HTERT RPE-1 (cell line): ENCODE results near the gene APOA4.
"Not testable (repeated sequence)": the region's sequence is repeated elsewhere in the genome, so short reads cannot be mapped to it uniquely, and the experiment has no call there.

Experiments
- in situ Hi-C: fragments of 300-500 bp; cut with MboI; formaldehyde crosslinking; loops from 4 replicates; pipeline ENCODE4 v1.14.3; 2020; ENCODE audit warnings: low sequenced_read_pairs

The APOA4 gene

GRCh38 chr11:116849486-116849885 is 26.4 kb upstream of the APOA4 start:
- in situ Hi-C loops, result no loop called here

GRCh38 chr11:116849060-116849459 is 26.0 kb upstream of the APOA4 start:
- in situ Hi-C loops, result no loop called here

- in situ Hi-C loops, result no loop called here
These were observed 24.5 kb upstream of the APOA4 start for GRCh38 chr11:116847612-116848011.

- in situ Hi-C loops, result no loop called here
These were observed 21.6 kb upstream of the APOA4 start for GRCh38 chr11:116844722-116845121.

- in situ Hi-C loops, result no loop called here
These were observed 20.6 kb upstream of the APOA4 start for GRCh38 chr11:116843661-116844060.

- in situ Hi-C loops, result no loop called here
These were observed 19.8 kb upstream of the APOA4 start for GRCh38 chr11:116842909-116843308.

GRCh38 chr11:116842117-116842516 is 19.0 kb upstream of the APOA4 start:
- in situ Hi-C loops, result no loop called here

- in situ Hi-C loops, result no loop called here
These were observed 17.7 kb upstream of the APOA4 start for GRCh38 chr11:116840746-116841296.

- in situ Hi-C loops, result no loop called here
These were observed 17.2 kb upstream of the APOA4 start for GRCh38 chr11:116840224-116840745.

- in situ Hi-C loops, result no loop called here
These were observed 15.4 kb upstream of the APOA4 start for GRCh38 chr11:116838321-116839084.

- in situ Hi-C loops, result no loop called here
These were observed 14.4 kb upstream of the APOA4 start, which contains the start of gene APOA1 for GRCh38 chr11:116837231-116838091. APOA1 (minus strand) TSS chr11:116837622; CDS start chr11:116837387, 235 bp downstream.

GRCh38 chr11:116836632-116836991 is 13.5 kb upstream of the APOA4 start:
- in situ Hi-C loops, result no loop called here

GRCh38 chr11:116835791-116836631 is 12.9 kb upstream of the APOA4 start:
- in situ Hi-C loops, result no loop called here

- in situ Hi-C loops, result no loop called here
These were observed 12.1 kb upstream of the APOA4 start for GRCh38 chr11:116835042-116835772.

GRCh38 chr11:116834535-116835041 is 11.5 kb upstream of the APOA4 start:
- in situ Hi-C loops, result not testable (repeated sequence)

- in situ Hi-C loops, result no loop called here
These were observed 10.9 kb upstream of the APOA4 start for GRCh38 chr11:116833816-116834534.

GRCh38 chr11:116833491-116833815 is 10.3 kb upstream of the APOA4 start:
- in situ Hi-C loops, result no loop called here

GRCh38 chr11:116832350-116833290 is 9.5 kb upstream of the APOA4 start:
- in situ Hi-C loops, result no loop called here
